Measurements from ENCODE around the gene SCRN2.

SCRN2 gene

GRCh38 chr17:47802341-47803022, 38.6 kb downstream of the SCRN2 start:
- DNase-seq, result peak; percentile 13

- no peak for DNase-seq
These were observed 39.2 kb downstream of the SCRN2 start for GRCh38 chr17:47801906-47802305.

- DNase-seq, result no peak
These were observed 39.8 kb downstream of the SCRN2 start for GRCh38 chr17:47801176-47801765.

GRCh38 chr17:47800686-47801085, 40.4 kb downstream of the SCRN2 start:
- no peak for DNase-seq

- DNase-seq, result no peak
These were observed 43.3 kb downstream of the SCRN2 start for GRCh38 chr17:47797797-47798196.

GRCh38 chr17:47792979-47793378, 48.1 kb downstream of the SCRN2 start:
- DNase-seq, result no peak

- DNase-seq, result no peak
These were observed 48.6 kb downstream of the SCRN2 start for GRCh38 chr17:47792457-47792856.

- DNase-seq, result no peak
These were observed 50.0 kb downstream of the SCRN2 start for GRCh38 chr17:47791025-47791424.

- peak; percentile 67 for DNase-seq
These were observed 51.2 kb downstream of the SCRN2 start for GRCh38 chr17:47789611-47790561.
